K562 (cell line): ENCODE results near the gene CALR3. TPM values are rescaled to one million over a fixed set of nuclear protein-coding genes. Genes with fewer than 3 reads are reported as not detected.
A peak's percentile ranks its signal among the peaks of the same experiment; 100 is the strongest.

Experiments used
- CXXC5 ChIP-seq: fragments of 250-450 bp; sonication (Bioruptor Pico); IDR thresholded peaks from 2 replicates; pipeline ENCODE4 v1.8.0; 2022; ENCODE audit warnings: inconsistent platforms, mild to moderate bottlenecking, moderate library complexity
- ETV1 ChIP-seq: fragments of 450-650 bp; conservative IDR thresholded peaks from 2 replicates; pipeline ENCODE4 v1.6.1; 2016; ENCODE audit warnings: missing genetic modification characterization, control low read depth, low read depth, missing compliant biosample characterization
- ETV5 ChIP-seq: sonication (generic); formaldehyde crosslinking; IDR thresholded peaks from 2 replicates; pipeline ENCODE4 v1.4.0; 2020; ENCODE audit warnings: low read depth, mild to moderate bottlenecking, missing genetic modification reagents
- FOS ChIP-seq: IDR thresholded peaks from 3 replicates; pipeline ENCODE4 v1.6.1; 2011; ENCODE audit not compliant: insufficient read length; ENCODE audit errors: extremely low read depth
- L3MBTL2 ChIP-seq: fragments of 450-650 bp; IDR thresholded peaks from 2 replicates; pipeline ENCODE4 v1.6.1; 2016; ENCODE audit warnings: mild to moderate bottlenecking, moderate library complexity
- MTA3 ChIP-seq: fragments of 450-650 bp; formaldehyde crosslinking; IDR thresholded peaks from 2 replicates; pipeline ENCODE4 v1.6.1; 2017; ENCODE audit warnings: mild to moderate bottlenecking, borderline replicate concordance
- POLR2G ChIP-seq: fragments of 200-400 bp; formaldehyde crosslinking; IDR thresholded peaks from 2 replicates; pipeline ENCODE4 v1.6.1; 2017; ENCODE audit warnings: low read depth, mild to moderate bottlenecking, antibody characterized with exemption, low read length, moderate library complexity
- SREBF1 ChIP-seq: fragments of 150-350 bp; IDR thresholded peaks from 2 replicates; pipeline ENCODE4 v1.6.1; 2014; ENCODE audit warnings: antibody characterized with exemption, low read depth, low read length, borderline replicate concordance
- TCF15 ChIP-seq: fragments of 250-450 bp; sonication (Bioruptor Pico); IDR thresholded peaks from 2 replicates; pipeline ENCODE4 v1.8.0; 2022; ENCODE audit warnings: moderate library complexity, mild to moderate bottlenecking, inconsistent platforms
- TRIM28 ChIP-seq: fragments of 450-650 bp; IDR thresholded peaks from 2 replicates; pipeline ENCODE4 v1.6.1; 2017
- ZBTB1 ChIP-seq: sonication (generic); formaldehyde crosslinking; IDR thresholded peaks from 2 replicates; pipeline ENCODE4 v1.8.1; 2023; ENCODE audit warnings: missing genetic modification reagents, low read depth, mild to moderate bottlenecking, borderline replicate concordance
- ZFX ChIP-seq: sonication (generic); formaldehyde crosslinking; IDR thresholded peaks from 2 replicates; pipeline ENCODE4 v1.8.0; 2022; ENCODE audit warnings: mild to moderate bottlenecking, missing genetic modification reagents, moderate library complexity
- ZMIZ1 ChIP-seq, 2 experiments: fragments of 150-350 bp in 1 of 2; IDR thresholded peaks; 2 replicates each; pipeline ENCODE4 v1.6.1; 2012 to 2016; ENCODE audit warnings: low read depth in 2 of 2, low read length in 2 of 2, mild to moderate bottlenecking in 1 of 2, moderate library complexity in 1 of 2
- ZNF253 ChIP-seq: fragments of 250-450 bp; sonication (Bioruptor Pico); conservative IDR thresholded peaks from 2 replicates; pipeline ENCODE4 v1.6.1; 2021; ENCODE audit warnings: mild to moderate bottlenecking
- ZNF354B ChIP-seq: fragments of 250-450 bp; sonication (Bioruptor Pico); IDR thresholded peaks from 2 replicates; pipeline ENCODE4 v1.4.0; 2020
- ZNF764 ChIP-seq: fragments of 250-450 bp; sonication (Bioruptor Pico); IDR thresholded peaks from 2 replicates; pipeline ENCODE4 v1.4.0; 2020; ENCODE audit warnings: low read depth, mild to moderate bottlenecking, moderate library complexity
- polyA plus RNA-seq, 8 experiments: library from polyadenylated mRNA; depleted of rRNA in 4 of 8; stranded (reverse) in 5 of 8; unstranded in 3 of 8; fragments of >200 nt; fragmentation: Nextera tagmentation in 2 of 8; fragmentation: Illumina TruSeq in 1 of 8; extraction: Ambion mirVana in 2 of 8; extraction: Trizol in 1 of 8; gene quantifications; 2 replicates each; pipeline versions ENCODE4 v1.2.1 to v1.2.3, GENCODE V29; 2011 to 2014; ENCODE audit warnings: inconsistent platforms in 1 of 8, missing spikeins in 1 of 8
- total RNA-seq, 7 experiments: library from RNA; depleted of rRNA in 6 of 7; stranded (reverse); fragments of >200 nt in 6 of 7; fragmentation: Illumina TruSeq in 2 of 7; extraction: Trizol in 2 of 7; gene quantifications; 2 replicates each; pipeline versions ENCODE4 v1.2.1 to v1.2.3, GENCODE V29; 2011 to 2021; ENCODE audit warnings: low replicate concordance in 1 of 7
- TF ChIP-seq, protein P1 (sequence below): fragments of 450-650 bp; IDR thresholded peaks from 2 replicates; pipeline ENCODE4 v1.6.1; 2016; ENCODE audit warnings: mild to moderate bottlenecking
- TF ChIP-seq, protein P2 (sequence below): fragments of 450-650 bp; IDR thresholded peaks from 2 replicates; pipeline ENCODE4 v1.6.1; 2017; ENCODE audit warnings: antibody characterized with exemption, mild to moderate bottlenecking

The CALR3 gene
- total and polyA plus RNA-seq, 9 of the 15 experiments (the other 6 are each of a cell fraction or from before 2014, with no cell fraction given): 0.15 to 0.41 (median 0.22) TPM; not detected in 4

- TF ChIP-seq ZMIZ1 (IDR thresholded peaks at IDR 0.05; ENCODE audit: low read depth in 2 of 2, low read length in 2 of 2) (no peak), ZNF354B (CRISPR knock-in tag) (no peak), FOS (peak; percentile 73), L3MBTL2 (peak; percentile 79), ETV5 (CRISPR knock-in tag) (peak; percentile 100), SREBF1 (0 out of 2 replicates have a peak, but pooled peaks have one; percentile 30), TCF15 (CRISPR knock-in tag) (no peak), ZNF253 (no peak), ZFX (peak; percentile 77), POLR2G (peak; percentile 92), ZBTB1 (CRISPR knock-in tag) (no peak), CXXC5 (peak; percentile 90), MTA3 (peak; percentile 66; the same call in 1 of the 2 replicates), ETV1 (tag) (peak; percentile 99), ZNF764 (CRISPR knock-in tag) (no peak), TRIM28 (no peak)
- TF ChIP-seq, protein P1, sequence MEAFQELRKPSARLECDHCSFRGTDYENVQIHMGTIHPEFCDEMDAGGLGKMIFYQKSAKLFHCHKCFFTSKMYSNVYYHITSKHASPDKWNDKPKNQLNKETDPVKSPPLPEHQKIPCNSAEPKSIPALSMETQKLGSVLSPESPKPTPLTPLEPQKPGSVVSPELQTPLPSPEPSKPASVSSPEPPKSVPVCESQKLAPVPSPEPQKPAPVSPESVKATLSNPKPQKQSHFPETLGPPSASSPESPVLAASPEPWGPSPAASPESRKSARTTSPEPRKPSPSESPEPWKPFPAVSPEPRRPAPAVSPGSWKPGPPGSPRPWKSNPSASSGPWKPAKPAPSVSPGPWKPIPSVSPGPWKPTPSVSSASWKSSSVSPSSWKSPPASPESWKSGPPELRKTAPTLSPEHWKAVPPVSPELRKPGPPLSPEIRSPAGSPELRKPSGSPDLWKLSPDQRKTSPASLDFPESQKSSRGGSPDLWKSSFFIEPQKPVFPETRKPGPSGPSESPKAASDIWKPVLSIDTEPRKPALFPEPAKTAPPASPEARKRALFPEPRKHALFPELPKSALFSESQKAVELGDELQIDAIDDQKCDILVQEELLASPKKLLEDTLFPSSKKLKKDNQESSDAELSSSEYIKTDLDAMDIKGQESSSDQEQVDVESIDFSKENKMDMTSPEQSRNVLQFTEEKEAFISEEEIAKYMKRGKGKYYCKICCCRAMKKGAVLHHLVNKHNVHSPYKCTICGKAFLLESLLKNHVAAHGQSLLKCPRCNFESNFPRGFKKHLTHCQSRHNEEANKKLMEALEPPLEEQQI: no peak
- TF ChIP-seq, protein P2, sequence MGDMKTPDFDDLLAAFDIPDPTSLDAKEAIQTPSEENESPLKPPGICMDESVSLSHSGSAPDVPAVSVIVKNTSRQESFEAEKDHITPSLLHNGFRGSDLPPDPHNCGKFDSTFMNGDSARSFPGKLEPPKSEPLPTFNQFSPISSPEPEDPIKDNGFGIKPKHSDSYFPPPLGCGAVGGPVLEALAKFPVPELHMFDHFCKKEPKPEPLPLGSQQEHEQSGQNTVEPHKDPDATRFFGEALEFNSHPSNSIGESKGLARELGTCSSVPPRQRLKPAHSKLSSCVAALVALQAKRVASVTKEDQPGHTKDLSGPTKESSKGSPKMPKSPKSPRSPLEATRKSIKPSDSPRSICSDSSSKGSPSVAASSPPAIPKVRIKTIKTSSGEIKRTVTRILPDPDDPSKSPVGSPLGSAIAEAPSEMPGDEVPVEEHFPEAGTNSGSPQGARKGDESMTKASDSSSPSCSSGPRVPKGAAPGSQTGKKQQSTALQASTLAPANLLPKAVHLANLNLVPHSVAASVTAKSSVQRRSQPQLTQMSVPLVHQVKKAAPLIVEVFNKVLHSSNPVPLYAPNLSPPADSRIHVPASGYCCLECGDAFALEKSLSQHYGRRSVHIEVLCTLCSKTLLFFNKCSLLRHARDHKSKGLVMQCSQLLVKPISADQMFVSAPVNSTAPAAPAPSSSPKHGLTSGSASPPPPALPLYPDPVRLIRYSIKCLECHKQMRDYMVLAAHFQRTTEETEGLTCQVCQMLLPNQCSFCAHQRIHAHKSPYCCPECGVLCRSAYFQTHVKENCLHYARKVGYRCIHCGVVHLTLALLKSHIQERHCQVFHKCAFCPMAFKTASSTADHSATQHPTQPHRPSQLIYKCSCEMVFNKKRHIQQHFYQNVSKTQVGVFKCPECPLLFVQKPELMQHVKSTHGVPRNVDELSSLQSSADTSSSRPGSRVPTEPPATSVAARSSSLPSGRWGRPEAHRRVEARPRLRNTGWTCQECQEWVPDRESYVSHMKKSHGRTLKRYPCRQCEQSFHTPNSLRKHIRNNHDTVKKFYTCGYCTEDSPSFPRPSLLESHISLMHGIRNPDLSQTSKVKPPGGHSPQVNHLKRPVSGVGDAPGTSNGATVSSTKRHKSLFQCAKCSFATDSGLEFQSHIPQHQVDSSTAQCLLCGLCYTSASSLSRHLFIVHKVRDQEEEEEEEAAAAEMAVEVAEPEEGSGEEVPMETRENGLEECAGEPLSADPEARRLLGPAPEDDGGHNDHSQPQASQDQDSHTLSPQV: peak; percentile 95
Measured at GRCh38 chr19:16495982-16496612, at the start of gene CALR3, which contains the start of gene C19orf44 (continued).
